Right lobe of liver (tissue), 4 donors: ENCODE measurements around the gene CDC42BPA.

Experiments
- POLR2A ChIP-seq: fragments of 450-650 bp; IDR thresholded peaks from one replicate; pipeline ENCODE4 v1.6.1; 2017; ENCODE audit warnings: antibody characterized with exemption, mild to moderate bottlenecking
- TF ChIP-seq, protein P1 (sequence below), 4 donors: fragments of 200-600 bp in 3 of 4; fragments of 450-650 bp in 1 of 4; IDR thresholded peaks; one replicate each; pipeline versions ENCODE4 v1.5.1 to v1.8.0; 2016 to 2022; ENCODE audit warnings: antibody characterized with exemption in 4 of 4, mild to moderate bottlenecking in 2 of 4
- donor health status: DM: no; HTN: no; CAD: no.
- donor health status: DM: no; HTN: no; CAD: no.
- donor health status: DM: no; HTN: yes; CAD: no.

DNA sequence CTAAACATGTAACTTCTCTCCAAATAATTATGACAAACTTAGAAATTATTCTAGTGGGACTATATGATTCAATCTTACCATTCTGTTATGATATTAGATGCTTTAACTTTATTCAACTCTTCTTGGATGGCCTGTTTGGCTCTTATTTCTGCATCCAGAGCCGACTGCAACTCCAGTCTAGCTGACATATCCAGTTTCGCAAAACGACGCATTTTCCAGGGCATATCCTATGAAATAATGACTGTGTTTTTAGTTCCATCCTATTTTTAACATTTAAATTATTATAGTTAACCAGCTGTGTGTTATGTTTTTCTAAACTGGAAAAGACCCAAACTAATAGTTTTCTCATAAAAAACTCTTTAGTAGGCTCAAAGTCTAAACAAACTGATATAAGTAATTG lies 244.5 kb downstream of the CDC42BPA start:
- TF ChIP-seq, protein P1, sequence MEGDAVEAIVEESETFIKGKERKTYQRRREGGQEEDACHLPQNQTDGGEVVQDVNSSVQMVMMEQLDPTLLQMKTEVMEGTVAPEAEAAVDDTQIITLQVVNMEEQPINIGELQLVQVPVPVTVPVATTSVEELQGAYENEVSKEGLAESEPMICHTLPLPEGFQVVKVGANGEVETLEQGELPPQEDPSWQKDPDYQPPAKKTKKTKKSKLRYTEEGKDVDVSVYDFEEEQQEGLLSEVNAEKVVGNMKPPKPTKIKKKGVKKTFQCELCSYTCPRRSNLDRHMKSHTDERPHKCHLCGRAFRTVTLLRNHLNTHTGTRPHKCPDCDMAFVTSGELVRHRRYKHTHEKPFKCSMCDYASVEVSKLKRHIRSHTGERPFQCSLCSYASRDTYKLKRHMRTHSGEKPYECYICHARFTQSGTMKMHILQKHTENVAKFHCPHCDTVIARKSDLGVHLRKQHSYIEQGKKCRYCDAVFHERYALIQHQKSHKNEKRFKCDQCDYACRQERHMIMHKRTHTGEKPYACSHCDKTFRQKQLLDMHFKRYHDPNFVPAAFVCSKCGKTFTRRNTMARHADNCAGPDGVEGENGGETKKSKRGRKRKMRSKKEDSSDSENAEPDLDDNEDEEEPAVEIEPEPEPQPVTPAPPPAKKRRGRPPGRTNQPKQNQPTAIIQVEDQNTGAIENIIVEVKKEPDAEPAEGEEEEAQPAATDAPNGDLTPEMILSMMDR (IDR thresholded peaks at IDR 0.05), result no peak
- TF ChIP-seq POLR2A, result no peak
